Smooth muscle cell (in vitro differentiated cells): ENCODE measurements around the gene SPAG8. TPM values are rescaled to one million over a fixed set of nuclear protein-coding genes. Genes with fewer than 3 reads are reported as not detected.

Experiments used
- DNase-seq: peaks from one replicate; lab custom pipeline; 2025; ENCODE audit not compliant: unreplicated experiment; lab: John Stamatoyannopoulos, UW
- H2AFZ ChIP-seq: fragments of 200-600 bp; sonication (generic); 2 replicates; pipeline ENCODE4 v1.6.0; 2016; ENCODE audit warnings: antibody characterized with exemption, low read depth, mild to moderate bottlenecking
- H3F3A ChIP-seq: fragments of 200-600 bp; sonication (generic); 2 replicates; pipeline ENCODE4 v1.6.0; 2017; ENCODE audit warnings: antibody characterized with exemption, low read depth
- H3K27ac ChIP-seq: fragments of 200-600 bp; sonication (generic); 2 replicates; pipeline ENCODE4 v1.5.1; 2016; ENCODE audit warnings: low read depth, mild to moderate bottlenecking
- H3K27me3 ChIP-seq: fragments of 200-600 bp; sonication (generic); 2 replicates; pipeline ENCODE4 v1.6.1; 2016; ENCODE audit warnings: low read depth, mild to moderate bottlenecking
- H3K36me3 ChIP-seq: fragments of 200-600 bp; sonication (generic); 2 replicates; pipeline ENCODE4 v1.5.1; 2016; ENCODE audit warnings: low read depth
- H3K4me1 ChIP-seq: fragments of 200-600 bp; sonication (generic); 2 replicates; pipeline ENCODE4 v1.5.1; 2016; ENCODE audit warnings: low read depth
- H3K4me2 ChIP-seq: fragments of 200-600 bp; sonication (generic); 2 replicates; pipeline ENCODE4 v1.6.0; 2016; ENCODE audit warnings: mild to moderate bottlenecking
- H3K4me3 ChIP-seq: fragments of 200-600 bp; sonication (generic); 2 replicates; pipeline ENCODE4 v1.5.1; 2016; ENCODE audit warnings: mild to moderate bottlenecking
- H3K79me2 ChIP-seq: fragments of 200-600 bp; sonication (generic); 2 replicates; pipeline ENCODE4 v1.6.0; 2016; ENCODE audit warnings: low read depth, mild to moderate bottlenecking
- H3K9ac ChIP-seq: fragments of 200-600 bp; sonication (generic); 2 replicates; pipeline ENCODE4 v1.6.0; 2016; ENCODE audit warnings: low read depth
- H3K9me3 ChIP-seq: fragments of 200-600 bp; sonication (generic); replicated peaks from 2 replicates; pipeline ENCODE4 v1.5.1; 2016; ENCODE audit warnings: low read depth
- H4K20me1 ChIP-seq: fragments of 200-600 bp; sonication (generic); 2 replicates; pipeline ENCODE4 v1.6.0; 2016; ENCODE audit warnings: low read depth
- CTCF ChIP-seq: fragments of 200-600 bp; sonication (generic); IDR thresholded peaks from 2 replicates; pipeline ENCODE4 v1.5.1; 2017; ENCODE audit warnings: borderline replicate concordance, mild to moderate bottlenecking, antibody characterized with exemption; ENCODE audit not compliant: insufficient read depth, poor library complexity, severe bottlenecking
- WGBS: methylation state at CpG from one replicate; pipeline ENCODE4 v1.1.7; 2016; ENCODE audit warnings: low lambda C conversion rate; 5-methylcytosine and 5-hydroxymethylcytosine counted together
- polyA plus RNA-seq: library from polyadenylated mRNA; unstranded; fragments of >200 nt; fragmentation: Nextera tagmentation; extraction: Ambion mirVana; gene quantifications from 2 replicates; pipeline ENCODE4 v1.2.1, GENCODE V29; 2016
- total RNA-seq: library from RNA; depleted of rRNA; stranded (reverse); fragments of >200 nt; gene quantifications from 2 replicates; pipeline ENCODE4 v1.2.3, GENCODE V29; 2014

SPAG8 gene
- total and polyA plus RNA-seq, 2 experiments from 2014 or later, result 1.2 TPM; not detected in 1

- peak overlapping the region; percentile 71 for H3K9ac ChIP-seq
- H3K27me3 ChIP-seq, result peaks cover 3% of the 10 kb centered on the region
- H3K9me3 ChIP-seq, result no peaks in the 10 kb centered on the region
- peaks cover 9% of the 10 kb centered on the region for H3K4me1 ChIP-seq
- peaks cover 3% of the 10 kb centered on the region for H3F3A ChIP-seq
- H3K79me2 ChIP-seq, result no peaks in the 10 kb centered on the region
- H3K4me3 ChIP-seq, result peak overlapping the region; percentile 85
- DNase-seq, result peak; percentile 51
- H3K27ac ChIP-seq, result peak overlapping the region; percentile 50
- H4K20me1 ChIP-seq, result no peaks in the 10 kb centered on the region
- H2AFZ ChIP-seq, result peak overlapping the region; percentile 91
- H3K4me2 ChIP-seq, result peak overlapping the region; percentile 93
- H3K36me3 ChIP-seq, result no peaks in the 10 kb centered on the region
- 10% methylated on average over 29 of the region's 29 CpGs for WGBS
- peak; percentile 21 for TF ChIP-seq CTCF
These were observed 2.2 kb upstream of the SPAG8 start for GRCh38 chr9:35814106-35814840.

GRCh38 chr9:35813434-35814105 is 1.5 kb upstream of the SPAG8 start:
- Histone ChIP-seq H3K9ac (no peak overlapping the region), H3K36me3 (no peaks in the 10 kb centered on the region), H3F3A (peaks cover 3% of the 10 kb centered on the region), H3K4me2 (peak overlapping the region; percentile 93), H3K27ac (peak overlapping the region; percentile 50), H3K9me3 (no peaks in the 10 kb centered on the region), H3K4me3 (no peak overlapping the region), H3K27me3 (peaks cover 3% of the 10 kb centered on the region), H3K4me1 (peaks cover 9% of the 10 kb centered on the region), H2AFZ (no peak overlapping the region), H4K20me1 (no peaks in the 10 kb centered on the region), H3K79me2 (no peaks in the 10 kb centered on the region)
- 83% methylated on average over 10 of the region's 10 CpGs for WGBS
- DNase-seq, result no peak
- TF ChIP-seq CTCF, result peak; percentile 17

- peak overlapping the region; percentile 56 for H3K27ac ChIP-seq
- peaks cover 9% of the 10 kb centered on the region for H3K4me1 ChIP-seq
- H3K4me2 ChIP-seq, result peak overlapping the region; percentile 85
- peak overlapping the region; percentile 6 for H3K9ac ChIP-seq
- peak overlapping the region; percentile 48 for H3K4me3 ChIP-seq
- no peaks in the 10 kb centered on the region for H3K79me2 ChIP-seq
- DNase-seq, result no peak
- peak overlapping the region; percentile 87 for H2AFZ ChIP-seq
- 53% methylated on average over 12 of the region's 12 CpGs for WGBS
- no peaks in the 10 kb centered on the region for H3K9me3 ChIP-seq
- H3F3A ChIP-seq, result peaks cover 3% of the 10 kb centered on the region
- H3K36me3 ChIP-seq, result no peaks in the 10 kb centered on the region
- no peaks in the 10 kb centered on the region for H3K27me3 ChIP-seq
- no peaks in the 10 kb centered on the region for H4K20me1 ChIP-seq
- no peak for TF ChIP-seq CTCF
These were observed 559 bp downstream of the SPAG8 start for GRCh38 chr9:35811381-35812024.
